OCI-LY7 (cell line): ENCODE measurements around the gene HECW1. TPM values are rescaled to one million over a fixed set of nuclear protein-coding genes. Genes with fewer than 3 reads are reported as not detected.

Source experiments
- BruUV-seq: library from RNA; stranded (reverse); fragments of 400-500 nt; replicated peaks from 2 replicates; lab custom pipeline; 2021; lab: Mats Ljungman, UMichigan
- CTCF ChIA-PET: fragments of 300-600 bp; sonication (Branson Sonifier 250); formaldehyde crosslinking; loops from one replicate; lab custom pipeline; 2022; ENCODE audit warnings: antibody characterized with exemption; ENCODE audit not compliant: unreplicated experiment; lab: Charles Lee
- POLR2A ChIA-PET: fragments of 300-600 bp; sonication (Branson Sonifier 250); formaldehyde crosslinking; loops from one replicate; lab custom pipeline; 2022; ENCODE audit warnings: antibody characterized with exemption; lab: Charles Lee
- DNase-seq: peaks from one replicate; pipeline ENCODE4 v3.0.0-alpha.2; 2015; ENCODE audit warnings: low spot score
- H2AFZ ChIP-seq: fragments of 200-600 bp; sonication (generic), shearing (Covaris generic); 2 replicates; pipeline ENCODE4 v1.6.1; 2014; ENCODE audit warnings: mild to moderate bottlenecking, antibody characterized with exemption, low read length, moderate library complexity
- H3K27ac ChIP-seq: fragments of 200-600 bp; sonication (generic); 2 replicates; pipeline ENCODE4 v1.5.1; 2014; ENCODE audit warnings: mixed run types, low read depth, mild to moderate bottlenecking, moderate library complexity, low read length, inconsistent platforms; ENCODE audit not compliant: poor library complexity, severe bottlenecking
- H3K36me3 ChIP-seq: fragments of 200-600 bp; sonication (generic); 2 replicates; pipeline ENCODE4 v1.6.1; 2014; ENCODE audit warnings: mild to moderate bottlenecking, antibody characterized with exemption, low read length, moderate library complexity, mixed read lengths; ENCODE audit not compliant: insufficient read depth
- H3K4me1 ChIP-seq: fragments of 200-600 bp; sonication (generic); 2 replicates; pipeline ENCODE4 v1.5.1; 2014; ENCODE audit warnings: mild to moderate bottlenecking, low read length; ENCODE audit not compliant: insufficient read depth, poor library complexity, severe bottlenecking
- H3K4me2 ChIP-seq: fragments of 200-600 bp; sonication (generic); 2 replicates; pipeline ENCODE4 v1.6.1; 2014; ENCODE audit warnings: mild to moderate bottlenecking, low read length
- H3K4me3 ChIP-seq: fragments of 200-600 bp; sonication (generic); 2 replicates; pipeline ENCODE4 v1.5.1; 2014; ENCODE audit warnings: mild to moderate bottlenecking, low read depth, low read length; ENCODE audit not compliant: poor library complexity, severe bottlenecking
- H3K79me2 ChIP-seq: fragments of 200-600 bp; sonication (generic); 2 replicates; pipeline ENCODE4 v1.6.1; 2016; ENCODE audit warnings: low read depth, mild to moderate bottlenecking, low read length, moderate library complexity, mixed read lengths; ENCODE audit not compliant: insufficient read depth
- H3K9me2 ChIP-seq: fragments of 200-600 bp; sonication (generic); 2 replicates; pipeline ENCODE4 v1.6.1; 2016; ENCODE audit warnings: mild to moderate bottlenecking, low read length, mixed read lengths; ENCODE audit not compliant: insufficient read depth
- H3K9me3 ChIP-seq: fragments of 200-600 bp; sonication (generic); 2 replicates; pipeline ENCODE4 v1.6.1; 2014; ENCODE audit warnings: mild to moderate bottlenecking, mixed run types, low read length, mixed read lengths
- H4K20me1 ChIP-seq: fragments of 200-600 bp; sonication (generic); 2 replicates; pipeline ENCODE4 v1.6.1; 2014; ENCODE audit warnings: mild to moderate bottlenecking, antibody characterized with exemption, low read length, moderate library complexity, mixed read lengths; ENCODE audit not compliant: insufficient read depth
- CTCF ChIP-seq: fragments of 200-600 bp; sonication (generic); conservative IDR thresholded peaks from 2 replicates; pipeline ENCODE4 v1.5.1; 2014; ENCODE audit warnings: mild to moderate bottlenecking, antibody characterized with exemption, low read length, moderate library complexity, mixed read lengths
- EZH2phosphoT487 ChIP-seq: fragments of 200-600 bp; sonication (generic); IDR thresholded peaks from 2 replicates; pipeline ENCODE4 v1.6.1; 2018; ENCODE audit warnings: low read depth, borderline replicate concordance, mild to moderate bottlenecking, mixed run types, antibody characterized with exemption, low read length, moderate library complexity, mixed read lengths
- intact Hi-C: fragments of 100-400 bp; cut with micrococcal nuclease; formaldehyde crosslinking; loops from one replicate; pipeline ENCODE4 v1.10.0; 2022; ENCODE audit not compliant: unreplicated experiment
- total RNA-seq, 2 experiments: library from RNA; depleted of rRNA in 1 of 2; stranded (reverse); fragments of >200 nt in 1 of 2; shearing (Covaris generic) in 1 of 2; gene quantifications; 2 replicates each; pipeline ENCODE4 v1.2.3, GENCODE V29; 2014 to 2022

HECW1 gene
- total RNA-seq, 2 experiments from 2014 or later, result 2.0 TPM

- Histone ChIP-seq H4K20me1 (no peaks in the 10 kb centered on the region), H3K9me3 (no peaks in the 10 kb centered on the region), H3K9me2 (no peaks in the 10 kb centered on the region), H3K79me2 (no peaks in the 10 kb centered on the region), H2AFZ (no peak overlapping the region), H3K4me1 (no peaks in the 10 kb centered on the region), H3K36me3 (no peaks in the 10 kb centered on the region), H3K4me3 (no peak overlapping the region), H3K27ac (no peak overlapping the region), H3K4me2 (no peak overlapping the region)
- ChIA-PET CTCF (no interaction called here), POLR2A (interaction anchor here (0.6 kb wide), 2 partner anchors 276 to 442 kb away, joined by 3 to 8 read pairs; no protein-coding TSS in a partner anchor)
- no TSS peak for BruUV-seq
- intact Hi-C loops, result no loop called here
- TF ChIP-seq CTCF (no peak), EZH2phosphoT487 (no peak)
- DNase-seq, result no peak
Measured at GRCh38 chr7:43199371-43200160, 87.1 kb downstream of the HECW1 start.

- no peaks in the 10 kb centered on the region for H3K4me1 ChIP-seq
- H3K4me3 ChIP-seq, result no peak overlapping the region
- no peaks in the 10 kb centered on the region for H3K36me3 ChIP-seq
- H3K9me2 ChIP-seq, result no peaks in the 10 kb centered on the region
- H3K9me3 ChIP-seq, result no peaks in the 10 kb centered on the region
- no peak overlapping the region for H3K27ac ChIP-seq
- intact Hi-C loops, result no loop called here
- H2AFZ ChIP-seq, result no peak overlapping the region
- TF ChIP-seq CTCF (no peak), EZH2phosphoT487 (no peak)
- no peaks in the 10 kb centered on the region for H3K79me2 ChIP-seq
- no peak overlapping the region for H3K4me2 ChIP-seq
- no TSS peak for BruUV-seq
- DNase-seq, result no peak
- POLR2A ChIA-PET, result no interaction called here
- H4K20me1 ChIP-seq, result no peaks in the 10 kb centered on the region
- CTCF ChIA-PET, result no interaction called here
Measured at GRCh38 chr7:43201912-43202311, 89.5 kb downstream of the HECW1 start.

GRCh38 chr7:43204081-43204480, 91.6 kb downstream of the HECW1 start:
- Histone ChIP-seq H3K9me2 (no peaks in the 10 kb centered on the region), H3K4me1 (no peaks in the 10 kb centered on the region), H4K20me1 (no peaks in the 10 kb centered on the region), H2AFZ (no peak overlapping the region), H3K79me2 (no peaks in the 10 kb centered on the region), H3K9me3 (no peaks in the 10 kb centered on the region), H3K36me3 (no peaks in the 10 kb centered on the region), H3K4me3 (no peak overlapping the region), H3K27ac (no peak overlapping the region), H3K4me2 (no peak overlapping the region)
- no peak for DNase-seq
- intact Hi-C loops, result no loop called here
- CTCF ChIA-PET, result no interaction called here
- TF ChIP-seq EZH2phosphoT487 (no peak), CTCF (no peak)
- POLR2A ChIA-PET, result no interaction called here
- no TSS peak for BruUV-seq
